Endothelial cell of umbilical vein (primary cell): Measurements from ENCODE around the gene STN1. TPM values are rescaled to one million over a fixed set of nuclear protein-coding genes. Genes with fewer than 3 reads are reported as not detected.

Experiments used
- BruUV-seq: library from RNA; stranded (reverse); fragments of 400-500 nt; replicated peaks from 2 replicates; lab custom pipeline; 2021; lab: Mats Ljungman, UMichigan
- CTCF ChIA-PET: fragments of 300-600, 350-600 bp; sonication (Branson Sonifier 250); formaldehyde crosslinking; loops from one replicate; lab custom pipeline; 2021; ENCODE audit warnings: antibody characterized with exemption, inconsistent platforms; lab: Charles Lee
- POLR2A ChIA-PET: fragments of 300-600, 350-600 bp; sonication (Branson Sonifier 250); formaldehyde crosslinking; loops from one replicate; lab custom pipeline; 2021; ENCODE audit warnings: antibody characterized with exemption, inconsistent platforms; lab: Charles Lee
- DNase-seq: peaks from one replicate; pipeline ENCODE4 v3.0.0-alpha.2; 2011; ENCODE audit warnings: low read depth, low spot score
- FAIRE-seq: peaks from 2 replicates; lab custom pipeline; 2011; peaks lifted over from hg19 to GRCh38; lab: Jason Lieb, UNC
- H2AFZ ChIP-seq: 2 replicates; pipeline ENCODE4 v1.6.0; 2012; ENCODE audit warnings: low read depth, low read length, control low read depth, inconsistent platforms
- H3K27ac ChIP-seq: 2 replicates; pipeline ENCODE4 v1.5.1; 2011; ENCODE audit warnings: low read depth, mild to moderate bottlenecking, control low read depth, low read length, moderate library complexity; ENCODE audit not compliant: insufficient read depth
- H3K27me3 ChIP-seq, 2 experiments: 2 replicates each; pipeline versions ENCODE4 v1.6.0 to v1.6.1; 2011; ENCODE audit warnings: low read length in 2 of 2, mixed read lengths in 1 of 2; ENCODE audit not compliant: control insufficient read depth in 2 of 2, insufficient read depth in 2 of 2
- H3K36me3 ChIP-seq, 2 experiments: 2 replicates in 1 of 2; 3 replicates in 1 of 2; pipeline ENCODE4 v1.5.1; 2011; ENCODE audit warnings: low read length in 2 of 2, mild to moderate bottlenecking in 1 of 2, moderate library complexity in 1 of 2; ENCODE audit not compliant: control insufficient read depth in 2 of 2, insufficient read depth in 2 of 2; ENCODE audit errors: extremely low read depth in 1 of 2
- H3K4me1 ChIP-seq: 3 replicates; pipeline ENCODE4 v1.5.1; 2011; ENCODE audit warnings: mild to moderate bottlenecking, low read length; ENCODE audit not compliant: control insufficient read depth, insufficient read depth; ENCODE audit errors: extremely low read depth
- H3K4me2 ChIP-seq: 2 replicates; pipeline ENCODE4 v1.6.1; 2011; ENCODE audit warnings: low read length, control low read depth, mixed read lengths; ENCODE audit not compliant: insufficient read depth
- H3K4me3 ChIP-seq, 3 experiments: fragments of 200-600 bp in 1 of 3; sonication (generic), shearing (Covaris generic) in 1 of 3; replicated peaks in 1 of 3; 2 replicates each; pipeline ENCODE4 v1.5.1; 2011 to 2016; ENCODE audit warnings: control low read depth in 3 of 3, low read length in 3 of 3, mild to moderate bottlenecking in 2 of 3, inconsistent platforms in 1 of 3, low read depth in 1 of 3, moderate library complexity in 1 of 3; ENCODE audit not compliant: insufficient read depth in 1 of 3
- H3K79me2 ChIP-seq: 2 replicates; pipeline ENCODE4 v1.6.0; 2012; ENCODE audit warnings: low read length, inconsistent platforms; ENCODE audit not compliant: control insufficient read depth, insufficient read depth
- H3K9ac ChIP-seq: replicated peaks from 2 replicates; pipeline ENCODE3; 2011; ENCODE audit warnings: low read length, control low read depth; ENCODE audit not compliant: insufficient read depth; ENCODE audit errors: extremely low read depth
- H3K9me1 ChIP-seq: replicated peaks from 3 replicates; pipeline ENCODE4 v1.6.0; 2011; ENCODE audit warnings: mild to moderate bottlenecking, low read length; ENCODE audit not compliant: control insufficient read depth, insufficient read depth; ENCODE audit errors: extremely low read depth
- H3K9me3 ChIP-seq: replicated peaks from 2 replicates; pipeline ENCODE4 v1.5.1; 2012; ENCODE audit warnings: low read length, inconsistent platforms; ENCODE audit not compliant: control insufficient read depth, insufficient read depth
- H4K20me1 ChIP-seq: replicated peaks from 2 replicates; pipeline ENCODE3; 2011; ENCODE audit warnings: mild to moderate bottlenecking, low read length; ENCODE audit not compliant: control insufficient read depth, insufficient read depth; ENCODE audit errors: extremely low read depth
- CTCF ChIP-seq, 2 donors: IDR thresholded peaks; 1 replicate in 1 of 2; 2 replicates in 1 of 2; pipeline ENCODE4 v1.5.1; 2011; ENCODE audit warnings: low read length in 2 of 2, mild to moderate bottlenecking in 2 of 2, moderate library complexity in 2 of 2, control low read depth in 1 of 2, inconsistent platforms in 1 of 2, low read depth in 1 of 2; ENCODE audit not compliant: insufficient read depth in 1 of 2; ENCODE audit errors: extremely low read depth in 1 of 2
- FOS ChIP-seq: IDR thresholded peaks from 2 replicates; pipeline ENCODE4 v1.6.1; 2011; ENCODE audit warnings: mild to moderate bottlenecking, low read length, moderate library complexity, borderline replicate concordance; ENCODE audit not compliant: insufficient read depth
- GATA2 ChIP-seq: IDR thresholded peaks from 2 replicates; pipeline ENCODE4 v1.7.0; 2011; ENCODE audit warnings: low read depth, mild to moderate bottlenecking, moderate library complexity, mixed read lengths, low read length; ENCODE audit not compliant: insufficient read length, insufficient read depth
- MAX ChIP-seq: IDR thresholded peaks from 2 replicates; pipeline ENCODE4 v1.6.1; 2011; ENCODE audit not compliant: insufficient read depth, insufficient read length
- POLR2A ChIP-seq: IDR thresholded peaks from 2 replicates; pipeline ENCODE4 v1.6.1; 2012; ENCODE audit warnings: low read depth, mild to moderate bottlenecking, control low read depth, low read length
- POLR2AphosphoS5 ChIP-seq: IDR thresholded peaks from 2 replicates; pipeline ENCODE4 v1.6.1; 2012; ENCODE audit warnings: low read depth, mild to moderate bottlenecking, control low read depth, low read length, moderate library complexity; ENCODE audit not compliant: insufficient read depth
- dilution Hi-C: fragments of 300-500 bp; cut with MboI; formaldehyde crosslinking; loops from one replicate; pipeline ENCODE4 v1.15.0; 2019; ENCODE audit warnings: low sequenced_read_pairs; ENCODE audit not compliant: extremely low pct_ligation_motif_present
- intact Hi-C: fragments of 100-400 bp; cut with micrococcal nuclease; formaldehyde crosslinking; loops from one replicate; pipeline ENCODE4 v1.10.0; 2022
- polyA plus RNA-seq, 4 experiments: library from polyadenylated mRNA; depleted of rRNA in 3 of 4; stranded (reverse) in 3 of 4; unstranded in 1 of 4; fragments of >200 nt; gene quantifications; 2 replicates each; pipeline versions ENCODE4 v1.2.1 to v1.2.3, GENCODE V29; 2011 to 2012; ENCODE audit warnings: missing spikeins in 1 of 4
- total RNA-seq: library from RNA; stranded (reverse); gene quantifications from 2 replicates; pipeline ENCODE4 v1.2.3, GENCODE V29; 2021

The STN1 gene
- total and polyA plus RNA-seq, 2 donors (not counting 3 experiments of a cell fraction or from before 2014, with no cell fraction given), result 10.8 to 15.3 TPM

- ChIA-PET CTCF (interaction anchor here (1.7 kb wide), 1 partner anchor 15 kb away, joined by 5 read pairs; no protein-coding TSS in a partner anchor), POLR2A (no interaction called here)
- Histone ChIP-seq H3K36me3 (no peaks in the 10 kb centered on the region), H2AFZ (no peak overlapping the region), H3K4me2 (no peak overlapping the region), H3K9me3 (no peaks in the 10 kb centered on the region), H3K9me1 (no peaks in the 10 kb centered on the region), H3K4me1 (peaks cover 2% of the 10 kb centered on the region), H3K79me2 (no peaks in the 10 kb centered on the region), H3K9ac (no peak overlapping the region), H3K27me3 (no peaks in the 10 kb centered on the region), H3K27ac (no peak overlapping the region), H3K4me3 (no peak overlapping the region), H4K20me1 (no peaks in the 10 kb centered on the region)
- DNase-seq (no peak), FAIRE-seq (no peak)
- intact Hi-C loops (no loop called here), dilution Hi-C loops (no loop called here)
- no TSS peak for BruUV-seq
- TF ChIP-seq POLR2AphosphoS5 (no peak), FOS (no peak), GATA2 (no peak), MAX (no peak)
These were observed 84.1 kb downstream of the STN1 start for GRCh38 chr10:103833731-103834365.

GRCh38 chr10:103832806-103833205 is 85.2 kb downstream of the STN1 start:
- no peak for FAIRE-seq
- H3K9ac ChIP-seq, result no peak overlapping the region
- no TSS peak for BruUV-seq
- peaks cover 2% of the 10 kb centered on the region for H3K4me1 ChIP-seq
- H3K27ac ChIP-seq, result no peak overlapping the region
- dilution Hi-C loops (no loop called here), intact Hi-C loops (no loop called here)
- H3K9me3 ChIP-seq, result no peaks in the 10 kb centered on the region
- H4K20me1 ChIP-seq, result no peaks in the 10 kb centered on the region
- H3K27me3 ChIP-seq, result no peaks in the 10 kb centered on the region
- ChIA-PET CTCF (no interaction called here), POLR2A (no interaction called here)
- no peaks in the 10 kb centered on the region for H3K36me3 ChIP-seq
- TF ChIP-seq POLR2AphosphoS5, result no peak
- no peak for TF ChIP-seq CTCF (IDR thresholded peaks at IDR 0.05; ENCODE audit: extremely low read depth in 1 of 2, insufficient read depth in 1 of 2, low read depth in 1 of 2, low read length in 2 of 2)
- TF ChIP-seq POLR2A, result no peak
- TF ChIP-seq GATA2, result no peak
- DNase-seq, result no peak
- H3K4me3 ChIP-seq, result no peak overlapping the region
- H3K79me2 ChIP-seq, result no peaks in the 10 kb centered on the region
- H2AFZ ChIP-seq, result no peak overlapping the region
- no peak overlapping the region for H3K4me2 ChIP-seq
- H3K9me1 ChIP-seq, result no peaks in the 10 kb centered on the region

Other genes starting within 250 kb of the STN1 start
- gene SH3PXD2A, start 62.6 kb downstream of the STN1 start, total RNA-seq, result 5.1 and 6.6 TPM in 2 replicates
- 1.3 and 1.4 TPM in 2 replicates for gene SH3PXD2A, start 62.6 kb downstream of the STN1 start, polyA plus RNA-seq
- gene SLK, start 49.0 kb upstream of the STN1 start, total RNA-seq, result 31.8 and 36.0 TPM in 2 replicates
- 2.6 and 4.5 TPM in 2 replicates for gene SLK, start 49.0 kb upstream of the STN1 start, polyA plus RNA-seq
- 1.2 and 1.3 TPM in 2 replicates for gene COL17A1, start 167.7 kb upstream of the STN1 start, total RNA-seq
- gene COL17A1, start 167.7 kb upstream of the STN1 start, polyA plus RNA-seq, result 0.11 and 0.57 TPM in 2 replicates
- gene SFR1, start 204.0 kb upstream of the STN1 start, total RNA-seq, result 8.3 and 8.9 TPM in 2 replicates
- 1.8 and 3.6 TPM in 2 replicates for gene SFR1, start 204.0 kb upstream of the STN1 start, polyA plus RNA-seq